T-helper 1 cell treated with Interleukin-12 subunit alpha and Interleukin-12 subunit beta and Interleukin-4 antibody, amounts not matched to agents 30 ng/mL and 1 ng/mL, for 36 hours (primary cell): ENCODE results near the gene SMPD1. TPM values are rescaled to one million over a fixed set of nuclear protein-coding genes. Genes with fewer than 3 reads are reported as not detected.

ENCODE experiments used
- intact Hi-C: fragments of 100-400 bp; cut with micrococcal nuclease; formaldehyde crosslinking; loops from one replicate; pipeline ENCODE4 v1.15.1; 2024
- total RNA-seq: library from RNA; stranded (reverse); gene quantifications from 2 replicates; pipeline ENCODE4 v1.2.3, GENCODE V29; 2022

The SMPD1 gene
- total RNA-seq, 1 donor from 2014 or later, result 52.6 TPM

DNA sequence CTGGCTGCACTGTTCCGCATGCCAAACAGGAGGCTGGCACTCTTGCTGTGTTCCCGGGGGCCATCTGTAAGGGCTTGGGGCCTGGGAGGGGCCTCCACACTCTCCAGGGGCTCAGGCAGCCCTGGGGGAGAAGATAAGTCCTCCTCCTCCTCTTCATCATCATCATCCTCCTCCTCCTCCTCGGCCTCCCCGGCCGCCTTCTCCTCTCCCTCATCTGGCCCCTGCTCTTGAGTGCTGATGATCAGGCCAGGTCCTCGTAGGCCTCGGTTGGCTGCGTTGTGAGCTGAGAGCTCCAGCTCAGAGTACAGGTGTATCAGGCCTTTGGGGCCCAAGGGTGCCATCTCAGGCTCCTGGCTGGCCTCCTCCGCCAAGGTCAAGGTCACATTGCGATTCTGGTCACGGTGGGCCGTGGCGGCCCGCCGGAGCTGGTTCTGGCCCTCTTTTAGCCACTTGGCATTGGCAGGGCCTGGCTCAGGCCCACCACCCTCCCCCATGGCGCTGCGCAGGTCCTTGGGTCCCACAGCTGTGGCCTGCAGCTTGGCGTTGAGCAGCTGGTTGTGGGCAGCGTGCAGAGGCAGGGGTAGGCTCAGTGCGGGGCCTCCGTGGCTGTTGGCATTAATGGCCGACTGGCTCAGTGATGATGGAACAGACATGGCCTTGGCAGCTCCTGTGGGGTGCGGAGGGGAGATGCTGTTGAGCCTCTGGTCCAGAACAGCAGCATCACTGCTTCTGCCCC is 20.6 kb downstream of the SMPD1 start:
- intact Hi-C loops, result no loop called here

DNA sequence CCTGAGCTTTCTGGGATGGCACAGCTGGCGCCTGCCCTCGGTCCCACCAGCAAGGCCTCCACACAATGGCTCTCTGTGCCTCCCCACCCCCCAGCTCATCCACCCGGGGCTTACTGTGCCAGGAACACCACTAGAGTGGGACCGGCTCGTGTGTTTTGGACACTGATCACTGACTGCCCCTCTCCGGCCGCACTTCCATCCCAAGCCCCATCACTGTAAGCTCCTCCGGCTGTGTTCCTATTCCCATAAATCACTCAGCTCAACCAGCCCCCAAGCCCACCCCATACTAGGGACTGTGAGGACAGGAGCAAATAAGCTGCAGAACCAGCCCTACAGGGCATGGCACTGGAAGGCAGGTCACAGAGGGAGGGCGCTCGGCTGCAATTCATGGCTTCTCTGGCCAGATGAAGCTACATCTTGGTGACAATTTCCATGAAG is 21.3 kb downstream of the SMPD1 start:
- intact Hi-C loops, result no loop called here

DNA sequence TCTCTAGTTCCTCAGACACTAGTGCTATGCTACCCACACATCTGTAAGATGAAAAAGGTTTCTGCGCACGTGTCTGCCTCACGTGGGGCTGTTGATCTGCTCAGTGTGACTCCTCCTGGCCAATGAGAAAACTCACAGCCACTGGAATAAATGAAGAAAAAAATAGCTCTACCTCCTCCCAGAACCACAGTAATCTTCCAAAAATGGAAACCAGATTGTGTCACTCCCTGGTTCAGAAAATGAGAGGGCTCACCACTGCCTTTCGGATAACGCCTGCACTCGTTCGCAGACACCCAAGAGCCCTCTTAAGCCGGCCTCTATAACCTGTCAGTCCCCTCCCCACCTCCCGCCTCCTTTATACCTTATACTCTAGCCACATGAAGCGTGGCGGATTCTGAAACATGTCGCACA is 23.5 kb downstream of the SMPD1 start:
- intact Hi-C loops, result loop anchor here (1.0 kb wide), 1 partner anchor 23 kb away; the partner anchor contains the start of gene SMPD1

GRCh38 chr11:6414874-6415328 is 24.6 kb downstream of the SMPD1 start:
- intact Hi-C loops, result loop anchor here (1.0 kb wide), 1 partner anchor 13 kb away; no protein-coding TSS in a partner anchor

DNA sequence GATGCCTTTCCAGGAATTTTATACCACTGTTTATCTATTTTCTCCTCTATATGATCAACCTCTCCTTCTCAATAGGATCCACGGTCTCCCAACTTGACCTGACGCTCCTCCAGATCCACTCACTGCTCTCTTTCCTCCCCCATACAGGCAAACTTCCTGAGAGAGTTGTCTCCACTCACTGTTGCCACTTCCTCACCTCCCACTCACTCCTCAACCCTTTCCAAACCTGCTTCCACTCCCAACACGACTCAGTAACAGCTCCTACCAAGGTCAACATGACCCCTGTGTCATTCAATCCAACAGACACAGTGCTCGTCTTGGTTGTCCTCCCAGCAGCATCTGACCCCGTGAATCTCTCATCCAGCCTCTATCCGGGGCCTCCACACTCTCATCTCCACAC is 25.5 kb downstream of the SMPD1 start:
- intact Hi-C loops, result loop anchor here (1.0 kb wide), 1 partner anchor 13 kb away; no protein-coding TSS in a partner anchor

DNA sequence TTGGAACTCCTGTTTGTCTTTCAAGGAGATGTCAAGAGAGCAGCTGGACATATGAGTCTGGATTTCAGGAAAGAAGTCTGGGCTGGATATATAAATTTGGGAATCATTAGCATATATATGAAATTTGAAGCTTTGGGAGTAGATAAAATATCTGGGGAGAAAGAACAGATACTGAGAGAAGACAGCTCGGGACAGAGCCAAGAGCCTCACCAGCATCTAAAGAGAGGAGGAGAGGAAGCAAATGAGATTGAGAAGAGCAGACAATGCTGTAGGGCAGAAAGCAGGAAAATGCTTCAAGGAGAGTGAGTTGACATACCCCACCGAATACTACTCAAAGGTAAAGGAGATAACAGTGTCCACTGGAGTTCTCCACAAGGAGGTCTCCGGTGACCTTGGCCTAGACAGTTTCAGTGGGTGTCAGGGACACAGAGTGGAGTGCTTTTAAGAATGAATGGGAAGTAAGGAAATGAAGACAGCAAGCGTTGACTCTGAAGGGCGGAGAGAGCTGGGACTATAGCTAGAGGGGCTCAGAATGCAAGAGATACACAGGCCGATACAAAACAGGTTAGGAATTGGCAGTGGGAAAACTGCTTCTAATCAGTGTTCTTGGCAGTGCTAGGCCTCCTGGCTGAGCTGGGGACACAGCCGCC is 27.8 kb downstream of the SMPD1 start:
- intact Hi-C loops, result no loop called here

GRCh38 chr11:6418557-6419008 is 28.3 kb downstream of the SMPD1 start:
- intact Hi-C loops, result loop anchor here (1.0 kb wide), 8 partner anchors 16 to 209 kb away; partner anchors contain the start of genes ARFIP2, FHIP1B, SMPD1 and TIMM10B

- intact Hi-C loops, result loop anchor here (1.0 kb wide), 8 partner anchors 17 to 208 kb away; partner anchors contain the start of genes ARFIP2, FHIP1B, SMPD1 and TIMM10B
Observed at GRCh38 chr11:6419009-6419631, 28.8 kb downstream of the SMPD1 start, which contains the start of gene APBB1. APBB1 (minus strand) TSS chr11:6419094; CDS start chr11:6411347, 7,747 bp downstream.

GRCh38 chr11:6420677-6421076 is 30.4 kb downstream of the SMPD1 start:
- intact Hi-C loops, result no loop called here

DNA sequence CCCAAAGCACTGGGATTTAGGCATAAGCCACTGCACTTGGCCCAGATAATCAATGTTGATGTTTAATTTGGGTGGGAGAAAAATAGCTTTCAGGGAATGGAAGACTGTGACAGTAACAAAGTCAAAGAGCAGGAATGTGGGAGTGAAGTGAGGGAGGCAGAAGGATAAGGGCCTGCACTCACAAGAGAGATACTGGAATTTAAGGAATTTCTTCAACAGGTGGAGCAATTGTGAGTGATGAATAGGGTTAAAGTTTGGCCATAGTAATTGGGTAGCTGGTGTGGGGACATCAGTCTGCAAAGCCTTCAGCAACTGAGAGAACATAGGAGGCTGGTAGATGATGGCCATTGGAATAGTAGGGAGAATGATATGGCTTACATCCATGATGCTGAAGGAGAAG is 37.2 kb downstream of the SMPD1 start:
- intact Hi-C loops, result no loop called here

- intact Hi-C loops, result no loop called here
Observed at GRCh38 chr11:6431861-6432260, 41.6 kb downstream of the SMPD1 start.

DNA sequence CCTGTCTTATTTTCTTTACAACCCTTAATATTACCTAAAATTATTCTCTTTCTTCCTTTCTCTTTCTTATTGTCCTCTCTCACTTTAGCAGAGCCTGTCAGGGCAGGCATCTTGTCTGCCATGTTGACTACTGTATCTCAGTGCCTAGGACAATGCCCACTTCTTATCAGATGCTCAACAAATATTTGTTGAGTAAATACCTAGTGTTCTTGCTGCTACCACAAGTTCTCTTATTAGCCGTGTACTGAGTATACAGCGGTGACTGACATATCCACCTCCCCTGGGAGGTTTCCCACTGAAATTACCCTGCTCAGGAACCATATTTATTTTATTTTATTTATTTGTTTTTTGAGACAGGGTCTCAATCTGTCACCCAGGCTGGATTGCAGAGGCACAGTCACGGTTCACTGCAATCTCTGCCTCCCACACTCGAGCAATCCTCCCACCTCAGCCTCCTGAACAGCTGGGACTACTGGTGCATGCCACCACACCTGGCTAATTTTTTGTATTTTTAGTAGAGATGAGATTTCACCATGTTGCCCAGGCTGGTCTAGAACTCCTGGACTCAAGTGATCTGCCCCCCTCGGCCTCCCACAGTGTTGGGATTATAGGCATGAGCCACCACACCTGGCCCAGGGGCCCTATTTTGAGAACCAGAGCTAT is 43.9 kb downstream of the SMPD1 start:
- intact Hi-C loops, result no loop called here

DNA sequence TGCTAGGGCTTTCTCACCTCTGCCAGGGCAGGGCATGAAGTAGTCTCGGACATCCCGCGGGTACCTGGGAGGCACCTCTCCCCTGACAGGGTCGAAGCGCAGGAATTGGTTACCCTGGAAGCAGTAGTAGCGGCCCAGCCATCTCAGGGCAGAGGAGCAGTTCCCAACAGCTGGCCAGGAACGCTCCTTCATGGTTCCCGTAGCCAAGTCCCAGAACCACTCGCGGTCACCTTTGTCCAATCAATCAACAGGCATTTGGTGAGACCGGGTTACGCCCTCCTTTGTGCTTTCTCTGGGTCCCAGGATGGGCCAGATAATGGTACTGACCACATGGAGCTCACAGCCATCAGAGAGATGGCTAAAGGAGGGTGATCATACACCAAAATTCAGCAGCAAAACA is 47.1 kb downstream of the SMPD1 start:
- intact Hi-C loops, result no loop called here

GRCh38 chr11:6437993-6438392 is 47.7 kb downstream of the SMPD1 start:
- intact Hi-C loops, result loop anchor here (1.0 to 2.0 kb wide), 3 partner anchors 19 to 317 kb away; partner anchors contain the start of gene APBB1

DNA sequence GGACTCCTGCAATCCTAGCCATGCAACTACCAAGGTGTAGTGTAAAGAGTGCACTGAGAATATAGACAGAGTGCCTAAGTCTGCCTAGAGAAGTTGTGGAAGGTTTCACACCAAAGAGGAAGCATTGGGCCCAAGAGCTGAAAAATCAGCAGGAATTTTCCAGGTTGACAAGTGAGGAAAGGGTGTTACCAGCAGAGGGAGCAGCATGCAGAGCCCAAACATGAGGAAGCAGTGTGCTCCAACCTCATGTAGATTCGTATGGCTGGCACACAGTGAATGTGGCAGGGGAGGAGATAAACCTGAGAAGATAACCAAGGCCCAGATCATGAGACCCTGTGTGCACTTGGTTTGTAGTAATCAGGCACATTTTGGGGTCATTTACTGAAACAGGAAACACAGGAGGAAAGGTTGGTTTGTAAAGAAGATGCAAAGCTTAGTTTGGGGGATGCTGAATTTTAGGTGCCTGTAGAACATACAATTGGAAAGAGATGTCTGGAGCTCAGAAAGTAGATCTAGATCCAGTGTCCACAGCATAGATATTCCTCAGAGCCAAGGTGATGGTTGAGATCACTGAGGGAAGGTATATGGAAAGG is 48.8 kb downstream of the SMPD1 start:
- intact Hi-C loops, result loop anchor here (1.0 to 2.0 kb wide), 4 partner anchors 20 to 316 kb away; partner anchors contain the start of gene APBB1

DNA sequence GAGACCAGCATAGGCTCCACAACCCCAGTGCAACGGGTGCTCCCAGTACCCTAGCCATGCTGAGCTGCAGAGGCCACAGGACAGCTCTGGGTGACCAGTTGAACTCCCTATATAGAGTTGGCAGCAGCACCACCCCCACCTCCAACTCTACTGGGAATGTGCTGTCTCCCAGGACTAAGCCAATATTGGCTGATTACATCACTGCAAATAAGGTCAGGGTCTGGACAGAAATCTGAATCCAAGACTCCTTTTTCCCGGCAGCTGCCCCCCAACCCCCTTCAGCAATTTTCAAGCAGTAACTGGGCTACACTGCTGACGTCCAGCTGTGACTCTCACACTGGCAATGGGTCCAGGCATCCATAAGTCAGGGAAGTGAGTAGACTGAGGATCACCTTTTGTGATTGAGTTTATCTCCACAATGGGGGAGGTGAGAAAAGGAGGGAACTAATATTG is 50.7 kb downstream of the SMPD1 start, which contains the start of gene HPX:
HPX (minus strand) TSS at position 82 of the 453 bp plus-strand sequence; CDS start at position 58, 24 bp downstream.
- intact Hi-C loops, result no loop called here

- intact Hi-C loops, result loop anchor here (2.0 kb wide), 1 partner anchor 38 kb away; the partner anchor contains the start of genes ARFIP2 and TIMM10B
Observed at GRCh38 chr11:6442441-6442840, 52.2 kb downstream of the SMPD1 start.

GRCh38 chr11:6443269-6444003 is 53.2 kb downstream of the SMPD1 start:
- intact Hi-C loops, result loop anchor here (1.0 to 2.0 kb wide), 6 partner anchors 24 to 64 kb away; partner anchors contain the start of genes APBB1, ARFIP2, SMPD1 and TIMM10B
